ENCODE data around the gene PPP2R2D.

GRCh38 chr10:131925011-131925649 lies 24.3 kb downstream of the PPP2R2D start:
- no peak for TF ChIP-seq CTCF (conservative IDR thresholded peaks at IDR 0.05; ENCODE audit: low read length)
- TF ChIP-seq EZH2phosphoT487 (IDR thresholded peaks at IDR 0.05; ENCODE audit: borderline replicate concordance, low read depth, low read length): no peak

Data from OCI-LY7 (cell line).